ENCODE results near the gene HOXD12.

HOXD12 gene

DNA sequence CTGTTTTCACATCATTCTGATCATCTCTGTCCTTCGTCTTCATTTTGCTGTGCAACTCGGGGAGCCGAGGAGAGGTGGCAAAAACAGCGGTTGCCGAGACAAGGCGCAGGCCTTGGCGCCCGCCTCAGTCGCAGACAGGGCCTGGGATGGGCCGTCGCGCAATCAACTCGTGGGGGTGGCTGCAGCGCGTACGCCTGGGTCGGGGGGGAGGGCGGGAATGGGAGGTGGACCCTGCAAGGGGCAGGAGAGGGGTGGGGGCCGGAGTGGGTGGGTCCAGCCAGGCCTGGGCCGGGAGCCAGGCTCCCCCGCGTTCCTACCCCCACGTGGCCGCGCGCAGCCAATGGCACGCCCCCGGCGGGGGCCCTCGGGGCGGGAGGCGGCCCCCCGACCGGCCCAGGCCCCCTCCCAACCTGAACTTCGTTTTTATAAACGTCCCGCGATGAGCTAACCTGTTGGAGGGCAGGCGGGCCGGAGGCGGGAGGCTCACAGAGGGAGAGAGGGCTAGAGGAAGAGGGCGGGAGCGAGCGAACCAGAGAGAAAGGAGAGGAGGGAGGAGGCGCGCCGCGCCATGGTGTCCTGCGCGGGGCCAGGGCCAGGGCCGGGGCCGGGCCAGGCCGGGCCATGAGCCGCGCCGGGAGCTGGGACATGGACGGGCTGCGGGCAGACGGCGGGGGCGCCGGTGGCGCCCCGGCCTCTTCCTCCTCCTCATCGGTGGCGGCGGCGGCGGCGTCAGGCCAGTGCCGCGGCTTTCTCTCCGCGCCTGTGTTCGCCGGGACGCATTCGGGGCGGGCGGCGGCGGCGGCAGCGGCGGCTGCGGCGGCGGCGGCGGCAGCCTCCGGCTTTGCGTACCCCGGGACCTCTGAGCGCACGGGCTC, 7.1 kb upstream of the HOXD12 start, which contains the start of gene HOXD13:
Gene HOXD13 (plus strand): TSS at position 452 of the 875 bp plus-strand sequence. CDS start 170 bp downstream, at position 622.
- DNase-seq (ENCODE audit: low spot score): no peak

DNA sequence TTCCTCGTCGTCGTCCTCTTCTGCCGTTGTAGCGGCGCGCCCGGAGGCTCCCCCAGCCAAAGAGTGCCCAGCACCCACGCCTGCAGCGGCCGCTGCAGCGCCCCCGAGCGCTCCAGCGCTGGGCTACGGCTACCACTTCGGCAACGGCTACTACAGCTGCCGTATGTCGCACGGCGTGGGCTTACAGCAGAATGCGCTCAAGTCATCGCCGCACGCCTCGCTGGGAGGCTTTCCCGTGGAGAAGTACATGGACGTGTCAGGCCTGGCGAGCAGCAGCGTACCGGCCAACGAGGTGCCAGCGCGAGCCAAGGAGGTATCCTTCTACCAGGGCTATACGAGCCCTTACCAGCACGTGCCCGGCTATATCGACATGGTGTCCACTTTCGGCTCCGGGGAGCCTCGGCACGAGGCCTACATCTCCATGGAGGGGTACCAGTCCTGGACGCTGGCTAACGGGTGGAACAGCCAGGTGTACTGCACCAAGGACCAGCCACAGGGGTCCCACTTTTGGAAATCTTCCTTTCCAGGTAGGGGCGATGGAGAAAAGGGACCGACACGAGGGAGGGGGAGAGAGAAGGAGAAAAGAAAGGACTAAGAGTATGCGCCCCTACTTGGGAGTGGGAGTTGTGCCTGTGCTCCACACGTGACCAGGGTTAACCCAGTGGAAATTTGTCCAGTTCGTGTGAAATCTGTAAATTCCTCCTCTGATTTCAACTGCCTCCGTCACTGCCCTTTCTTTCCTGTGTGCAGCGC, 6.3 kb upstream of the HOXD12 start:
- no peak for DNase-seq (ENCODE audit: low spot score)

DNA sequence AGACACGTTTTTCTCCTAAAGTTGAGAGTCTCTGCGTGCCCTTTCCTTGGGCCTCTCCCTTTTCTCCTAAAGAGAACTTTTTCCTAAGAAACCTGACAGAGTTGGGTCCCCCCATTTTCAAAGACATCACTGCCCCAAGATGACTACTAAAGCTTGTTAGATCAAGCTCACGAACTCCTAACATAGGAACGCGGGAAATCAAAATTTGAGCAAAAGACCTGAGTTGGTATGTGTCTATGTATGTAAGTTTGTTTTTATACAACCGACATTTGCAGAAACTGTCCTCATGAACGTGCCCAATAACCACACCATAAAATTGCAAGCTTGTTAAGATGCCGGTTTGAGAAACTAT, 5.7 kb upstream of the HOXD12 start:
- DNase-seq (ENCODE audit: low spot score): no peak

DNA sequence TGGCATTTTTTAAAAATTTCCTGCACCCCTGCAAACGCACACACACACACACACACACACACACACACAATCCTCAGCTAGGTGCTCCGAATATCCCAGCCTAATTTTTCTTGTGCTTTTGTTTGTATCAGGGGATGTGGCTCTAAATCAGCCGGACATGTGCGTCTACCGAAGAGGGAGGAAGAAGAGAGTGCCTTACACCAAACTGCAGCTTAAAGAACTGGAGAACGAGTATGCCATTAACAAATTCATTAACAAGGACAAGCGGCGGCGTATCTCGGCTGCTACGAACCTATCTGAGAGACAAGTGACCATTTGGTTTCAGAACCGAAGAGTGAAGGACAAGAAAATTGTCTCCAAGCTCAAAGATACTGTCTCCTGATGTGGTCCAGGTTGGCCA, 5.2 kb upstream of the HOXD12 start:
- DNase-seq (ENCODE audit: low spot score): no peak

DNA sequence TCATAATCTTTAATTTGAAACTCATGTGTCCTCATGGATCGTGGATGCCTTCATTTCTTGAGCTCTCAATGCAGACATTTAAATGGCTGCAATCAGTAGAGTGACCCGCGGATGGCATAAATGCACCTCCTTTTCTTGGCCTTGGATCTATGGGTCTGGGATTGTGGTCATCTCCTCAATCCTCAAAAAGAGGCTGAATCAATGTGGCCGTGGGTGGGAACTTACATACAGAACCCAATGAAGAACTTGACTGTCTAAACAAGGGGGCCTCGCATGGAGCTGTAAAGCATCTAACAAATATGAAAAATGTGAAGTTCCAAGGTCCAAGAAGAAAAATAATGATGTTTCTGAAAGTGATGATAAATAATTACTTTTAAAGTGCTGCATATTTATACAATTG, 4.2 kb upstream of the HOXD12 start:
- DNase-seq (ENCODE audit: low spot score): no peak

DNA sequence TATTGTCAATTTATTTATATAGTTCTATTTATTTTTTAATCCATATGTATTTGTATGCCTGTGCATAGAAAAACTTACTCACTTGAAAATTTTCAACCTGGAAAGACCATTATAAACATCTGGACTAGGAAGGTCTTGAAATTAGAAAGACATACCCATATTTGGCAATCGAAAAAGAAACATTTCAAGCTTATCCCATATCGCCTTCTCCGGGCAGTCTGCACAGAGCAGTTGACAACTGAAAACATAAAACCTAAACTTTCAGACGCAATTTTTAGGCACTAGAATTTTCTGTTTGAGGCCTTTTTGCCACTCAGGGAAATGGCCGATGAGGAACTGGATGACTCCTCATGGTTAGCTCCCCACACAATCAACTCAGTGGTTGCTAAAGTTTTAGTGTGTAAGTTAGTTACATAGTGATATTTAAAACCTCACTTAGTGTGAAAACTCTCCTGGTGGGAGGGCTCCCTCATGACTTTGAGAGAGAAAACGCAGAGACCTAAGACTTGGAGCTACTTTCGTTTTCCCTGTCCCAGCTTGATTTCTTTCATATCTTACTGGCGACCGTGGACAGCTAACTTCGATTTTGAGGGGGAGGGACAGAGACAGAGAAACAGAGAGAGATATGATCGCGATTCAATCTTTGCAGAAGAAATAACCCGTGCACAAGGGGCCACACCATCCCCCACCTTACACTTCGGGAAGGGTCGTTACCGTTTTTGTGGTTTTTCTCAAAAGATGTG, 3.2 kb upstream of the HOXD12 start:
- no peak for DNase-seq (ENCODE audit: low spot score)

DNA sequence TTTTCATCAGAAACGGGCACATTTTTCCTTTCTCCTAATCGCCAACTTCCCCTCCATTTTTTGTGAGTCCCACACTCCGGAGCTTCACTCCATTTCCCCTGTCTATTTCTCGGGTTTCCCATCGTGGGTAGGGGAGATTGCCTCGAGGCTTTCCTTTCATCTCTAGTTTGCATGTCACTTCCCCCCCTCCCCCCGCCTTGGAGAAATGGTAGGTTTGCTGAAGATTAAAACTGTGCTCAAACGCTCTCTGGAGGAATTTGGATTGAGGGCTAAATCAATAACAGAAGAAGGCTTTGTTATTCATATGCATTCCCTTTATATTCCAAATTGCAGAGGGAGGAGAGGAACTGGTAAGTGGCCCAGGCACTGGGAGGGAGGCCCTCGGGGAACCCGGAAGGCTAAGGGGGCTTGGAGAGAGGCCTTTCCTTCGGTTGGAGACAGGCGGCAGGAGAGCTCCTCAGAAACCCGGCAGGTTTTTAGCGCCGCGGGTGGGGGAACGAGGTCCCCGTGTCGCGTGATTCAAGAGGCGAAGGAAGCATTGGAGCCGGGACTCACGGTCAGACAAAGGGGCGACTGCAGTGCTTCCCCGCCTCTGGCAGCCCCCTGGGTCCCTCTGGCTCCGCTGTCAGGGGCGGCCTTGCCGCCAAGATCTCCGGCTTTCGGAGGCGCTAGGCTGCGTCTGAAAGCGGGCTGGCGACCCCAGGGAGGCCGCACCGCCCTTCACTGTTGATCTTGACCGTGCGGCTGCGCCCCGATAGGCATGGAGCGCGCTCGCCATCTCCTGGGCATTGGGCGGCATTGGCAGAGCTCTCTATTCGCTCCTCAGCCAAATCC, 2.4 kb upstream of the HOXD12 start:
- DNase-seq (ENCODE audit: low spot score): peak; percentile 46

DNA sequence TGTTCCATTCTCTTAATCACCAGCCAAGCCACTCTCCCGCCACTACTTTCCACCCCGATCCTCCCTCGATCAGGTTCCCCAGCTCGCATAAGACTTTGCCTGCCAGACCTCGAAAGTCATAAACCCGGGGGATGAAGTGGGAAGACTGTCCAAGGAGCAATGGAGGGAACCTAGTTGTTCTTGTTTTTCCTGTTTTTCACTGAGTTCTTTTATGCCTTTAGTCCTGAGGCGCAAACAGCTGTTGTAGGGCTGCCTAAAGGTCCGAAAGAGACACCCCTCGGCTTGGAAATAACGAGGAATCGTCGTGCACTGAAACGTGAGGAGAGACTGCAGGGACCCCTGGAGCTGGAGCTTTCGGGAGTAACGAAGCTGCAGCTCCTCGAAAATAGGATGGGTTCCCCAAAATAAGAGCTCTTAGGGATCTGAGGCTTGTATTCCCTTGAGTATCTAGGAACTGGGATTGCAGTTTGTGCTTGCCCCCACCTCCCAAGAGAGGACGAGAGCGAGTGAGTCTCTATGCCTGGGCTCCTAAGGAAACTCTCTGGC, 1.7 kb upstream of the HOXD12 start:
- DNase-seq (ENCODE audit: low spot score): no peak

DNA sequence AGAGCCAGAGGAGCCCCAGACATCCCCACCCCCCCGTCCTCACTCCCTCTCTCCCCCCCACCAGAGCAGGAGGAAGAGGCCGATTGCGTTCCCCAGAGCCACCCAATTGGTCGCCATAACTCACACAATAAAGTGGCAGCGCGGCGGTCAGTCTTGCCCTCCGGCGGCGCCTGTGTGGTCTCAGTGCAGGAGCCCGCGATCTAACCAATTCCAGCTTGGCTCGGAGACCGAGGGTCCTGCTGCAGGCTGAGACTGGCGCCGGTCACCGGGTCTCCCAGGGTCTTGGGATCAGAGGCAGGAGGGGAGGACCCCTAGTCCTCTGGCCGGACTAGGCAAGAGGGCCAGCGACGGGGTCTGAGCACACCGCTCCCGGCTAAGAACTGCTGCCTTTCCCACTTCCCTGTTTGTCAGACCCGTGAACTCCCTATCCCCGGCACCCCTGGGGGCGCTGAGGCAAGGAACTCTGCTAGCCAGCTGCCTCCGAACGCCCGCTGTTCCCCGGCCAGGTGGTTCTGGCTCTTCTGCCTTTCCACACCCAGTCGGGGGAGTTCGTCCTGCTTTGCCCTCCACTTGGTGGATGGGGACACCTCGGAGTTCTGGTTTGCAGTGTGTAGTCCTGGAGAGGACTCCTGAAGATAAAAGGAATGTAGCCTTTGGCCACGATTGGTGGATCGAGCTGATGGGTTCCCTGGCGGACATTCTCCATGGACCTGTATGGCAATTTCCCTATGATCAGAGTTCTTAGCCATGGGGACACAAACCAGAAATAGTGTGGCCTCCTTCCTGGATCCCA, 1.0 kb upstream of the HOXD12 start:
- DNase-seq (ENCODE audit: low spot score): no peak

DNA sequence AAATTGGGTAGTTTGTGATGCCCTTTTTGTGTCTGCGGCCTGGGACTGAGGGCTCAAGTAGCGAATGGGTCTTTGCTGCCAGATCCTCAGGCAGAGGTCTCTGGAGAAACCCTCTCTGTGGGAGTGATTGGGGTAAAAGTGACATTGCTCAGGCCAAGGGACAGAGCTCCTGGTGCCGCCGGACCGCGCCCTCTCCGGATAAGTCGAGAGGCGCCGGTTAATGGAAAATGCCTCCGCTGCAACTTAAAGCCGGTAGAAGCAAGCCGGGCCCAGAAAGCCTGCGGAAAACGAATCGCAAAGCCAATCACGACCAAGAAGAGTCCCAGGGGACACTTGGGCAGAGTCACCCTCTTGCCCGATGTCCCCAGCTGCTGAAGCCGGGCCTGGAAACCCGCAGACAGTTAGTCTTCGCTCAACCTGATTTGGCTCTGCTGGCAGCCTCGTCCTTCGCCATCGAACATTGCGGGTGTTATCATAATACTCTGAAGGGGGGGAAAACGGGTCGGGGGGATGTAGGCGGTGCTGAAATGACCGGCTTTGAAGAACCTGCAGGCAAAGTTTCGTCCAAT, 352 bp upstream of the HOXD12 start:
- DNase-seq (ENCODE audit: low spot score): no peak

DNA sequence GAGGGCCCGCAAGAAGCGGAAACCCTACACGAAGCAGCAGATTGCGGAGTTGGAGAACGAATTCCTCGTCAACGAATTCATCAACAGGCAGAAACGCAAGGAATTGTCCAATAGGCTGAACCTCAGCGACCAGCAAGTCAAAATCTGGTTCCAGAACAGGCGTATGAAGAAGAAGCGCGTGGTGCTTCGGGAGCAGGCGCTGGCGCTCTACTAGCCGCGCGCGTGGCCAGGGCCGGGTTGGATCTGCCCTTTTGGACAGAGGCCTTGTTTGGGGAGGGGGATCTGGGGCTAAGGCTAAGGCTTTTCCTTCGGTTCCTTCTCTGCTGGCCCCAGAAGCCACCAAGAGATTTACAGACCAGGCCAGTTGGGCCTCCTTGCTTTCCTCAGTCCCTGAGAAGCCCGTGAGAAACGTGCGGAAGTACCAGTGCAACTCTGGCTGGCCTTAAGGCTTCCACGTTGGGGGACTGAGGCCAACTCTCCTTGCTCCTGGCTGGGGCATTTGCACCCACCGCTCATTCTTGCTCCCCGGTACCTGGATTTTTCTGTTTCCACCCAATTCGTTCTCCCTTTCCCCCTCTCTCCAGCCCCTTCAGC, 1.0 kb downstream of the HOXD12 start:
- no peak for DNase-seq (ENCODE audit: low spot score)

DNA sequence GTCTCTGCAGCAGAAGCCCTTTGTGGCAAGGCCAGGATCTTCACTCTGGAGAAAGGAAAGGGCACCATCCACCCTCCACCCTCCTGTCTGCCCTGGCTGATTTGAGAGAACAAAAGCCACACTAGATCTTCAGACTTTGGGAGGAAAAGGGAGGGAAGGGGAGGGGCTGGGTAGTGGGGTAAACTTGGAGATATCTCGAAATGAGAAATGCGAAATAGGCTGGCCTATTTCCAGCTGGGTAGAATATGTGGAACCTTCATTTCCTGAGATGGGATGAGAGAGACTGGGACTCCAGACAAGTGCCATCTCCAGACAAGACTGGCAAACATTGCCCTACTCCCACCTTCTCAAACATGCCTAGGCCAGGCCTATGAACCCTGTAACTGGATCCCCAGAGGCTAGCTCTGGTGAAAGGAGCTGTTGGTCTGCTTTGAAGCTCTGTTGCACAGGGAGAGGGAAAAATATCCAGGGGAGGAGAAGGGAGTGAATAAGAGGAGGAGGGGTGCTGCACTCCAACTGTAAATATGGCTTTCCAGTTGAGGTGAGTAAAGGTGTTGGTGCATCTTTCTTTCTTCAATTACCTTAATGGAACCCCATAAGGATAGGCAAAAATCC, 1.7 kb downstream of the HOXD12 start:
- DNase-seq (ENCODE audit: low spot score): no peak

DNA sequence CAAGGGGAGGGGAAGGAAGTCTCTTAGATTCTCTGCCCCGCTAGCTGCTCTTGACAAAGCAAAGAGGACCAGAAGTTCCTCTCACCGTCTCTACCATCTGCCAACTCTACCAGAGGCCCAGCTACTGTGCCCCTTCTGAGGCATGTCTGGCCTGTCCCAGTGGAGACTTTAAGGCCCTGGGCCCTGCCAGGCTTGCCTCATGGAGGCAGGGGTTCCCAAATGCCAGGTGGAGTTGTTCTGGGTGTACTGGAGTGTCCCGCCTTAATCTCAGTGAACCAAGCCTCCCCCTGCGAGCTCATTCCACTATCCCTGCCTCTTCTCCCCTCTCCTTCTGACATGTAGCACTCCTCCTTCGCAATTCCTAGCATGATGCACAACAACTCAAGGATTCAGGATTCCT, 2.2 kb downstream of the HOXD12 start:
- DNase-seq (ENCODE audit: low spot score): no peak

DNA sequence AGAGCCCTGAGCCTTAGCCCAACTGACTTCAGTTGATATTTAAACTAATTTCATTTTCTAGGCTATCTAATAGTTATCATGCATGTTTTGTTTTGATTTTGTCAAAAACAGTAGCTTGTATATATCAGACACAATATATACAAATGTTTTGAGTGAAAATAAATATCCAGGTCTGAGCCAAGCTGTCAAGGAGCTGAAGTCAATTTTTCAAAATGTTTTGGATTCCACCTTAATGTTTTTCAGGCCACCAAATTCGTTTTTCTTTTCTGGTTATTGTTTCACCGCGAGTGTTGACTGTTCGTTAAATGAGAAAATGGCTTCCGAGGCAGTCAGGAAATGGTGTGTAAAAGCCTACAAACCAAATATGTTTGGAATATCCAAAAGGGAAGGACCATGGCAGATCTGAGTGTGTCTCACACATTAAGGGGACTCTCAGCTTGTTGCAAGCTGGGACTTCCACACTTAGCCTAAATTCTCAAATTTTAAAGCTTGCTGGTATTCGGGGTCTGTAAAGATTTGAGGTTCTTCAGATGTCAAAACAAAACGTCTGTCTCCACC, 2.8 kb downstream of the HOXD12 start:
- DNase-seq (ENCODE audit: low spot score): no peak

DNA sequence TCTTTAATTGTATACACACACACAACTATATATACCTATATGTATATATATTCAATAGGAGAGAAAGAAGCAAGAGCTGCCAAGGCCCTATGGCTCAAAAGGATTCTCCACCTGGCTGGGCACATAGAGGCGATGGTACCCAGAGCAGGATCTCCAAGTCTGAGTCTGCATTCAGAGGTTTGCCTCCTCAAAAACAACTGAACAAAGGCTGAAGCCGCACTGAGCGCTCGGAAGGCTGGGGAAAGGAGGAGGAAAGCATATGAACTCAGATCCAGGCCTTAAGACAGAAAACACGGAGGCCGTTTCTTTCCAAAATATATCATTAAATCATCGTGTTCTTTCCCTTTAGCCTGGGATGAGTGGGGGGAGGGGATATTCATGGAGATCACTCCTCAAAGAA, 3.6 kb downstream of the HOXD12 start:
- no peak for DNase-seq (ENCODE audit: low spot score)

DNA sequence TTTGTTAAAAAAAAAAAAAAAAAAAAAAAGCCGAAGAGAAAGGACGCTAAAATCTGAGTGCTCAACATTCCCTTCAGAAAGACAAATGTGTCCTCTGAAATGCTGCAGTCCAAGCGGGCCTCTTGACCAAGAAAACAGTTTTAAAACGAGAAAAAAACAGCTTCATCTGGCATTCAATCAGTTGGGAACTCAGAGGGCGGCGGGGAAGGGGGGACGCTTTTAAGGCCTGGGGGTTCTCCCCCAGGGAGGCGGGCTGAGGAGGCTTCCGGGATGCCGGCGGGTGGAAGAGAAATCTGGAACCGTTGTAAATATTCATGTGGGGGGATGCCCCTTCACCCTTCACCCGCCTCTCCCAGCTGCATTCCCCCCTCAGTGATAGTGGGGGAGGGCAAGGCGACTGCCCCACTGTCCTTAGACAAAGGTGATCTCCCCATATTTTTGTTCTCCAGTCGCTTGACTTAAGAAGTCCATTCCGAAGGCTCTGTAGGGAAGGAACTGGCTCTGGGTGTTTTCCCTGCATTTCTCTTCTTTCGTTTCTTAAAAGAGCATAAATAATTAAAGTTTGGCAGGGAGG, 4.2 kb downstream of the HOXD12 start:
- DNase-seq (ENCODE audit: low spot score): no peak

DNA sequence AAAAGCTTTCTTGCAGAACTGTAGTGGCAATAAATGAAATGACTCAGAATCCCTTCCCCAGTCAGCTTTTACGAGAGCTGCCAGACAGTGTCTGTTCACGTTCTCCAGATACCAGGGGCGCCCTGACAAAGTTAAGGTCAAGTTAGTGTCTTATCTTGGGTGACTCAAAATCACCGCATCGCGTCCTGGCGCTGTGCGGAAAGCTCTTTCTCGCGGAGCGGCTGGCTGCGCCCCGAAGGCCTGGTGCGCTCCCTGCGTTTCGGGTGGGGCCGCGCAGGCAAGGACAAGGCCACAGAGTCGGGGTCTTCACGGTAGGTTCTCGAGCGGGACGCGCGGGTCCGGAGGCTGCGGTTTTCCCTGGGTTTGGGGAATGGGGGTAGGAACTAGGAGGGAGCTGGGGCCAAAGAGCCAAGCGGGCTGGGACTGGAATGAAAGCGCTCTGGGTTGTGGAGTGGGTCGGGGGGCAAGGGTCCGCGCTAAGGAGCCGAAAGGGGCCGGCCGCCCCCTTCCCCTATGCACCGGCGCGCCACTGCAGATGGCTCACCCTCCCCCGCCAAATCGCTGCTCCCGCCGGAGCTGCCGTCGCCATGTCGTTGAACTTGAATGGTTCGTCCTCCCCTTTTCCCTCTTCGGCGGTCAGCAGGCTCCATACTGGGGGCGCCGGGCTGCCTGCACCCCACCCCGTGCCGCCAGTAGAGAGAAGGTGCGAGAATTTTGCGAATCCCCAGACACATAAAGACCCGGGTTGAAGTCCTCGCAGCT, 4.9 kb downstream of the HOXD12 start:
- DNase-seq (ENCODE audit: low spot score): no peak

Measured in kidney capillary endothelial cell (primary cell).